Subcutaneous abdominal adipose tissue (tissue), 5 donors: ENCODE data around the gene LRRK1.

Experiments
- H3K27ac ChIP-seq: one replicate; pipeline ENCODE4 v1.7.0; 2013; ENCODE audit warnings: low read depth, mild to moderate bottlenecking, inconsistent platforms, low read length, moderate library complexity
- H3K27me3 ChIP-seq, 5 donors: one replicate each; pipeline ENCODE4 v1.7.0; 2013; ENCODE audit warnings: low read length in 5 of 5, inconsistent platforms in 1 of 5; ENCODE audit not compliant: control insufficient read depth in 5 of 5, insufficient read depth in 4 of 5
- H3K36me3 ChIP-seq, 5 donors: one replicate each; pipeline ENCODE4 v1.7.0; 2013; ENCODE audit warnings: low read length in 5 of 5; ENCODE audit not compliant: control insufficient read depth in 5 of 5, insufficient read depth in 5 of 5
- H3K4me1 ChIP-seq, 5 donors: one replicate each; pipeline ENCODE4 v1.7.0; 2013; ENCODE audit warnings: low read length in 5 of 5, mild to moderate bottlenecking in 3 of 5, moderate library complexity in 1 of 5; ENCODE audit not compliant: control insufficient read depth in 5 of 5, insufficient read depth in 5 of 5
- H3K4me3 ChIP-seq, 5 donors: one replicate each; pipeline ENCODE4 v1.7.0; 2013; ENCODE audit warnings: low read length in 5 of 5, low read depth in 1 of 5
- H3K9ac ChIP-seq, 5 donors: one replicate each; pipeline ENCODE4 v1.7.0; 2013; ENCODE audit warnings: low read length in 5 of 5, mild to moderate bottlenecking in 4 of 5, moderate library complexity in 3 of 5
- H3K9me3 ChIP-seq, 5 donors: one replicate each; pipeline ENCODE4 v1.7.0; 2013; ENCODE audit warnings: low read length in 5 of 5; ENCODE audit not compliant: control insufficient read depth in 5 of 5
- donor health status: healthy.
- donor health status: healthy.
- donor health status: healthy.
- donor health status: healthy.
- donor health status: healthy.

LRRK1 gene

GRCh38 chr15:101018450-101018849 is 99.3 kb downstream of the LRRK1 start:
- peaks cover 0 to 50% (median 30%) of the 10 kb centered on the region in 5 donors for H3K36me3 ChIP-seq
- no peaks in the 10 kb centered on the region for H3K27me3 ChIP-seq
- no peaks in the 10 kb centered on the region for H3K9me3 ChIP-seq
- H3K27ac ChIP-seq, result no peak overlapping the region
- peaks cover 0 to 20% (median 14%) of the 10 kb centered on the region in 5 donors for H3K4me1 ChIP-seq
- no peak overlapping the region for H3K4me3 ChIP-seq
- H3K9ac ChIP-seq, result no peak overlapping the region

- Histone ChIP-seq H3K36me3 (peaks cover 0 to 43% (median 24%) of the 10 kb centered on the region in 5 donors), H3K4me1 (peaks cover 0 to 24% (median 14%) of the 10 kb centered on the region in 5 donors), H3K4me3 (no peak overlapping the region), H3K27ac (no peak overlapping the region), H3K9me3 (no peaks in the 10 kb centered on the region), H3K27me3 (no peaks in the 10 kb centered on the region), H3K9ac (no peak overlapping the region)
These were observed 100.3 kb downstream of the LRRK1 start for GRCh38 chr15:101019366-101019896.

GRCh38 chr15:101020451-101020850 is 101.3 kb downstream of the LRRK1 start:
- peaks cover 0 to 21% (median 11%) of the 10 kb centered on the region in 5 donors for H3K4me1 ChIP-seq
- H3K36me3 ChIP-seq, result peaks cover 0 to 48% (median 22%) of the 10 kb centered on the region in 5 donors
- H3K9me3 ChIP-seq, result no peaks in the 10 kb centered on the region
- no peak overlapping the region for H3K27ac ChIP-seq
- no peak overlapping the region for H3K4me3 ChIP-seq
- no peaks in the 10 kb centered on the region for H3K27me3 ChIP-seq
- H3K9ac ChIP-seq, result no peak overlapping the region

GRCh38 chr15:101020945-101021344 is 101.8 kb downstream of the LRRK1 start:
- Histone ChIP-seq H3K36me3 (peaks cover 0 to 49% (median 21%) of the 10 kb centered on the region in 5 donors), H3K9ac (no peak overlapping the region), H3K27ac (no peak overlapping the region), H3K4me1 (peaks cover 0 to 22% (median 11%) of the 10 kb centered on the region in 5 donors), H3K9me3 (no peaks in the 10 kb centered on the region), H3K4me3 (no peak overlapping the region), H3K27me3 (no peaks in the 10 kb centered on the region)

- H3K9me3 ChIP-seq, result no peaks in the 10 kb centered on the region
- H3K9ac ChIP-seq, result no peak overlapping the region
- H3K27me3 ChIP-seq, result no peaks in the 10 kb centered on the region
- H3K4me1 ChIP-seq, result peaks cover 7 to 34% (median 24%) of the 10 kb centered on the region in 5 donors
- H3K4me3 ChIP-seq, result no peak overlapping the region
- peaks cover 0 to 57% (median 24%) of the 10 kb centered on the region in 5 donors for H3K36me3 ChIP-seq
- no peak overlapping the region for H3K27ac ChIP-seq
These were observed 103.1 kb downstream of the LRRK1 start for GRCh38 chr15:101022306-101022705.

- H3K27me3 ChIP-seq, result no peaks in the 10 kb centered on the region
- no peak overlapping the region for H3K4me3 ChIP-seq
- H3K27ac ChIP-seq, result no peak overlapping the region
- peaks cover 7 to 34% (median 20%) of the 10 kb centered on the region in 5 donors for H3K4me1 ChIP-seq
- H3K36me3 ChIP-seq, result peaks cover 0 to 63% (median 28%) of the 10 kb centered on the region in 5 donors
- H3K9me3 ChIP-seq, result no peaks in the 10 kb centered on the region
- no peak overlapping the region for H3K9ac ChIP-seq
These were observed 103.7 kb downstream of the LRRK1 start for GRCh38 chr15:101022876-101023275.

GRCh38 chr15:101023501-101024072 is 104.4 kb downstream of the LRRK1 start:
- H3K27me3 ChIP-seq, result no peaks in the 10 kb centered on the region
- H3K4me3 ChIP-seq, result no peak overlapping the region
- peaks cover 0 to 70% (median 33%) of the 10 kb centered on the region in 5 donors for H3K36me3 ChIP-seq
- no peak overlapping the region for H3K27ac ChIP-seq
- H3K9me3 ChIP-seq, result no peaks in the 10 kb centered on the region
- H3K9ac ChIP-seq, result no peak overlapping the region
- peaks cover 7 to 30% (median 15%) of the 10 kb centered on the region in 5 donors for H3K4me1 ChIP-seq

- Histone ChIP-seq H3K9ac (no peak overlapping the region), H3K27ac (no peak overlapping the region), H3K27me3 (no peaks in the 10 kb centered on the region), H3K9me3 (no peaks in the 10 kb centered on the region), H3K4me3 (no peak overlapping the region), H3K4me1 (peaks cover 7 to 28% (median 15%) of the 10 kb centered on the region in 5 donors), H3K36me3 (peaks cover 0 to 76% (median 37%) of the 10 kb centered on the region in 5 donors)
These were observed 105.0 kb downstream of the LRRK1 start for GRCh38 chr15:101024073-101024695.

GRCh38 chr15:101024706-101025500 is 105.7 kb downstream of the LRRK1 start:
- Histone ChIP-seq H3K4me1 (peaks cover 7 to 28% (median 15%) of the 10 kb centered on the region in 5 donors), H3K27me3 (no peaks in the 10 kb centered on the region), H3K36me3 (peaks cover 0 to 80% (median 38%) of the 10 kb centered on the region in 5 donors), H3K9ac (no peak overlapping the region), H3K4me3 (no peak overlapping the region), H3K27ac (no peak overlapping the region), H3K9me3 (no peaks in the 10 kb centered on the region)
